ENCODE measurements around the gene TPX2. TPM values are rescaled to one million over a fixed set of nuclear protein-coding genes. Genes with fewer than 3 reads are reported as not detected.

The TPX2 gene
- polyA plus RNA-seq, 1 donor from 2014 or later, result 2.1 TPM

GRCh38 chr20:31797364-31797763, 58.3 kb downstream of the TPX2 start:
- Histone ChIP-seq H3K4me3 (ENCODE audit: low read length) (no peak overlapping the region), H3K9me3 (ENCODE audit: low read length) (no peaks in the 10 kb centered on the region), H3K9me2 (ENCODE audit: insufficient read depth, low read length) (no peaks in the 10 kb centered on the region), H3K27ac (ENCODE audit: low read length) (peak overlapping the region; percentile 1), H3K27me3 (ENCODE audit: insufficient read depth, low read depth, low read length) (no peaks in the 10 kb centered on the region), H3K36me3 (ENCODE audit: insufficient read depth, low read length) (peaks cover 6% of the 10 kb centered on the region), H3K4me2 (ENCODE audit: low read length) (no peak overlapping the region), H3K79me2 (replicated peaks; ENCODE audit: insufficient read depth, low read length) (no peaks in the 10 kb centered on the region), H2AFZ (ENCODE audit: low read depth, low read length) (no peak overlapping the region), H3F3A (ENCODE audit: insufficient read depth, low read length, poor library complexity, severe bottlenecking) (no peaks in the 10 kb centered on the region), H4K20me1 (ENCODE audit: insufficient read depth) (no peaks in the 10 kb centered on the region), H3K9ac (ENCODE audit: low read length) (no peak overlapping the region)
- TF ChIP-seq TAF1 (IDR thresholded peaks at IDR 0.05; ENCODE audit: low read depth), result no peak
- no peak for TF ChIP-seq EZH2 (IDR thresholded peaks at IDR 0.05; ENCODE audit: borderline replicate concordance, insufficient read depth, low read length, poor library complexity, severe bottlenecking)
- peak; percentile 22 for TF ChIP-seq POLR2AphosphoS5 (IDR thresholded peaks at IDR 0.05)
- no peak for TF ChIP-seq CTCF (IDR thresholded peaks at IDR 0.05; ENCODE audit: poor library complexity, severe bottlenecking)
- TF ChIP-seq MXI1 (conservative IDR thresholded peaks at IDR 0.05; ENCODE audit: poor library complexity, severe bottlenecking), result no peak
- no peak for TF ChIP-seq SMC3 (conservative IDR thresholded peaks at IDR 0.05; ENCODE audit: poor library complexity)
- TF ChIP-seq RAD21 (conservative IDR thresholded peaks at IDR 0.05), result no peak
- TF ChIP-seq, protein P1, sequence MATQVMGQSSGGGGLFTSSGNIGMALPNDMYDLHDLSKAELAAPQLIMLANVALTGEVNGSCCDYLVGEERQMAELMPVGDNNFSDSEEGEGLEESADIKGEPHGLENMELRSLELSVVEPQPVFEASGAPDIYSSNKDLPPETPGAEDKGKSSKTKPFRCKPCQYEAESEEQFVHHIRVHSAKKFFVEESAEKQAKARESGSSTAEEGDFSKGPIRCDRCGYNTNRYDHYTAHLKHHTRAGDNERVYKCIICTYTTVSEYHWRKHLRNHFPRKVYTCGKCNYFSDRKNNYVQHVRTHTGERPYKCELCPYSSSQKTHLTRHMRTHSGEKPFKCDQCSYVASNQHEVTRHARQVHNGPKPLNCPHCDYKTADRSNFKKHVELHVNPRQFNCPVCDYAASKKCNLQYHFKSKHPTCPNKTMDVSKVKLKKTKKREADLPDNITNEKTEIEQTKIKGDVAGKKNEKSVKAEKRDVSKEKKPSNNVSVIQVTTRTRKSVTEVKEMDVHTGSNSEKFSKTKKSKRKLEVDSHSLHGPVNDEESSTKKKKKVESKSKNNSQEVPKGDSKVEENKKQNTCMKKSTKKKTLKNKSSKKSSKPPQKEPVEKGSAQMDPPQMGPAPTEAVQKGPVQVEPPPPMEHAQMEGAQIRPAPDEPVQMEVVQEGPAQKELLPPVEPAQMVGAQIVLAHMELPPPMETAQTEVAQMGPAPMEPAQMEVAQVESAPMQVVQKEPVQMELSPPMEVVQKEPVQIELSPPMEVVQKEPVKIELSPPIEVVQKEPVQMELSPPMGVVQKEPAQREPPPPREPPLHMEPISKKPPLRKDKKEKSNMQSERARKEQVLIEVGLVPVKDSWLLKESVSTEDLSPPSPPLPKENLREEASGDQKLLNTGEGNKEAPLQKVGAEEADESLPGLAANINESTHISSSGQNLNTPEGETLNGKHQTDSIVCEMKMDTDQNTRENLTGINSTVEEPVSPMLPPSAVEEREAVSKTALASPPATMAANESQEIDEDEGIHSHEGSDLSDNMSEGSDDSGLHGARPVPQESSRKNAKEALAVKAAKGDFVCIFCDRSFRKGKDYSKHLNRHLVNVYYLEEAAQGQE (IDR thresholded peaks at IDR 0.05; ENCODE audit: borderline replicate concordance), result peak; percentile 79
- TF ChIP-seq EP300 (conservative IDR thresholded peaks at IDR 0.05; ENCODE audit: poor library complexity, severe bottlenecking), result peak; percentile 33

GRCh38 chr20:31801508-31801907, 62.4 kb downstream of the TPX2 start:
- H3K27me3 ChIP-seq (ENCODE audit: insufficient read depth, low read depth, low read length), result no peaks in the 10 kb centered on the region
- H3K79me2 ChIP-seq (replicated peaks; ENCODE audit: insufficient read depth, low read length), result no peaks in the 10 kb centered on the region
- TF ChIP-seq RAD21 (conservative IDR thresholded peaks at IDR 0.05) (no peak), EP300 (conservative IDR thresholded peaks at IDR 0.05; ENCODE audit: poor library complexity, severe bottlenecking) (no peak), EZH2 (IDR thresholded peaks at IDR 0.05; ENCODE audit: borderline replicate concordance, insufficient read depth, low read length, poor library complexity, severe bottlenecking) (no peak), CTCF (IDR thresholded peaks at IDR 0.05; ENCODE audit: poor library complexity, severe bottlenecking) (no peak), TAF1 (IDR thresholded peaks at IDR 0.05; ENCODE audit: low read depth) (no peak), SMC3 (conservative IDR thresholded peaks at IDR 0.05; ENCODE audit: poor library complexity) (no peak), MXI1 (conservative IDR thresholded peaks at IDR 0.05; ENCODE audit: poor library complexity, severe bottlenecking) (no peak), POLR2AphosphoS5 (IDR thresholded peaks at IDR 0.05) (no peak)
- TF ChIP-seq, protein P1 (IDR thresholded peaks at IDR 0.05; ENCODE audit: borderline replicate concordance), result no peak
- H3K36me3 ChIP-seq (ENCODE audit: insufficient read depth, low read length), result no peaks in the 10 kb centered on the region
- H3K9ac ChIP-seq (ENCODE audit: low read length), result no peak overlapping the region
- no peaks in the 10 kb centered on the region for H4K20me1 ChIP-seq (ENCODE audit: insufficient read depth)
- no peak overlapping the region for H3K4me3 ChIP-seq (ENCODE audit: low read length)
- no peaks in the 10 kb centered on the region for H3K9me2 ChIP-seq (ENCODE audit: insufficient read depth, low read length)
- no peaks in the 10 kb centered on the region for H3K9me3 ChIP-seq (ENCODE audit: low read length)
- H3F3A ChIP-seq (ENCODE audit: insufficient read depth, low read length, poor library complexity, severe bottlenecking), result no peaks in the 10 kb centered on the region
- no peak overlapping the region for H3K27ac ChIP-seq (ENCODE audit: low read length)
- H3K4me2 ChIP-seq (ENCODE audit: low read length), result no peak overlapping the region
- no peak overlapping the region for H2AFZ ChIP-seq (ENCODE audit: low read depth, low read length)
